Loucy (cell line): ENCODE measurements around the gene HOXB7.

Experiments
- H2AFZ ChIP-seq: fragments of 200-600 bp; sonication (generic); 2 replicates; pipeline ENCODE4 v1.6.0; 2016; ENCODE audit warnings: antibody characterized with exemption, mild to moderate bottlenecking, low read length, moderate library complexity
- H3F3A ChIP-seq: fragments of 200-600 bp; 2 replicates; pipeline ENCODE4 v1.6.0; 2016; ENCODE audit warnings: antibody characterized with exemption, low read depth, mild to moderate bottlenecking
- H3K27me3 ChIP-seq: fragments of 200-600 bp; sonication (generic); 2 replicates; pipeline ENCODE4 v1.6.1; 2014; ENCODE audit warnings: low read length, mild to moderate bottlenecking; ENCODE audit not compliant: insufficient read depth, poor library complexity, severe bottlenecking
- H3K36me3 ChIP-seq: fragments of 200-600 bp; sonication (generic); 2 replicates; pipeline ENCODE4 v1.6.1; 2016; ENCODE audit warnings: low read length; ENCODE audit not compliant: insufficient read depth
- H3K4me1 ChIP-seq: fragments of 200-600 bp; sonication (generic); 2 replicates; pipeline ENCODE4 v1.5.1; 2014; ENCODE audit warnings: low read length, mild to moderate bottlenecking; ENCODE audit not compliant: insufficient read depth, poor library complexity, severe bottlenecking
- H3K4me2 ChIP-seq: fragments of 200-600 bp; sonication (generic); 2 replicates; pipeline ENCODE4 v1.6.0; 2014; ENCODE audit warnings: antibody characterized with exemption, low read length, low read depth, mild to moderate bottlenecking; ENCODE audit not compliant: poor library complexity, severe bottlenecking
- H3K4me3 ChIP-seq: fragments of 200-600 bp; sonication (generic); 2 replicates; pipeline ENCODE4 v1.5.1; 2014; ENCODE audit warnings: low read length, mild to moderate bottlenecking, mixed read lengths; ENCODE audit not compliant: poor library complexity, severe bottlenecking
- H3K79me2 ChIP-seq: fragments of 200-600 bp; sonication (generic); 2 replicates; pipeline ENCODE4 v1.6.1; 2014; ENCODE audit warnings: low read length; ENCODE audit not compliant: insufficient read depth
- H3K9ac ChIP-seq: fragments of 200-600 bp; sonication (generic); 2 replicates; pipeline ENCODE4 v1.6.0; 2014; ENCODE audit warnings: mild to moderate bottlenecking, low read depth, low read length, moderate library complexity; ENCODE audit not compliant: poor library complexity, severe bottlenecking
- H3K9me2 ChIP-seq: fragments of 200-600 bp; sonication (generic); replicated peaks from 2 replicates; pipeline ENCODE4 v1.6.1; 2016; ENCODE audit warnings: low read depth, low read length, mixed read lengths
- H3K9me3 ChIP-seq: fragments of 200-600 bp; sonication (generic); 2 replicates; pipeline ENCODE4 v1.6.1; 2014; ENCODE audit warnings: mild to moderate bottlenecking, antibody characterized with exemption, low read length, low read depth; ENCODE audit not compliant: insufficient read depth
- H4K20me1 ChIP-seq: fragments of 200-600 bp; sonication (generic); 2 replicates; pipeline ENCODE4 v1.6.0; 2014; ENCODE audit warnings: antibody characterized with exemption, low read length, mild to moderate bottlenecking; ENCODE audit not compliant: insufficient read depth, poor library complexity, severe bottlenecking
- CTCF ChIP-seq: fragments of 200-600 bp; sonication (generic); conservative IDR thresholded peaks from 2 replicates; pipeline ENCODE4 v1.5.1; 2014; ENCODE audit warnings: mild to moderate bottlenecking, antibody characterized with exemption, low read length
- EZH2phosphoT487 ChIP-seq: fragments of 200-600 bp; IDR thresholded peaks from 2 replicates; pipeline ENCODE4 v1.6.1; 2018; ENCODE audit warnings: antibody characterized with exemption, mild to moderate bottlenecking, moderate library complexity, borderline replicate concordance

Gene HOXB7

GRCh38 chr17:48629411-48629759 is 18.6 kb upstream of the HOXB7 start:
- Histone ChIP-seq H3K9me3 (no peaks in the 10 kb centered on the region), H4K20me1 (peaks cover 11% of the 10 kb centered on the region), H3K9me2 (no peaks in the 10 kb centered on the region), H3K9ac (peak overlapping the region; percentile 98), H3K4me2 (peak overlapping the region; percentile 95), H3K4me1 (peaks cover 33% of the 10 kb centered on the region), H3K4me3 (peak overlapping the region; percentile 89), H3K79me2 (peaks cover 98% of the 10 kb centered on the region), H3K36me3 (no peaks in the 10 kb centered on the region), H3K27me3 (peaks cover 17% of the 10 kb centered on the region), H2AFZ (no peak overlapping the region), H3F3A (no peaks in the 10 kb centered on the region)
- TF ChIP-seq EZH2phosphoT487 (no peak), CTCF (no peak)

GRCh38 chr17:48628649-48629410 is 18.0 kb upstream of the HOXB7 start:
- no peaks in the 10 kb centered on the region for H3K9me3 ChIP-seq
- no peaks in the 10 kb centered on the region for H3K36me3 ChIP-seq
- H3K4me3 ChIP-seq: peak overlapping the region; percentile 89
- H3K4me2 ChIP-seq: peak overlapping the region; percentile 95
- H3K4me1 ChIP-seq: peaks cover 38% of the 10 kb centered on the region
- peaks cover 98% of the 10 kb centered on the region for H3K79me2 ChIP-seq
- H4K20me1 ChIP-seq: peaks cover 16% of the 10 kb centered on the region
- H3K27me3 ChIP-seq: peaks cover 23% of the 10 kb centered on the region
- H3F3A ChIP-seq: no peaks in the 10 kb centered on the region
- peak overlapping the region; percentile 98 for H3K9ac ChIP-seq
- no peaks in the 10 kb centered on the region for H3K9me2 ChIP-seq
- no peak overlapping the region for H2AFZ ChIP-seq
- no peak for TF ChIP-seq CTCF
- no peak for TF ChIP-seq EZH2phosphoT487

- Histone ChIP-seq H4K20me1 (peaks cover 19% of the 10 kb centered on the region), H3K4me3 (peak overlapping the region; percentile 89), H3K4me1 (peaks cover 47% of the 10 kb centered on the region), H3K36me3 (no peaks in the 10 kb centered on the region), H3K9me2 (no peaks in the 10 kb centered on the region), H3K4me2 (peak overlapping the region; percentile 95), H3K9ac (peak overlapping the region; percentile 98), H3F3A (no peaks in the 10 kb centered on the region), H3K79me2 (peaks cover 98% of the 10 kb centered on the region), H3K27me3 (peaks cover 25% of the 10 kb centered on the region), H2AFZ (no peak overlapping the region), H3K9me3 (no peaks in the 10 kb centered on the region)
- TF ChIP-seq EZH2phosphoT487 (no peak), CTCF (no peak)
Measured at GRCh38 chr17:48627623-48628521, 17.1 kb upstream of the HOXB7 start.
